Ishikawa (cell line): ENCODE results near the gene PHRF1.
A peak's percentile ranks its signal among the peaks of the same experiment; 100 is the strongest.

ENCODE experiments used
- CEBPB ChIP-seq: IDR thresholded peaks from 2 replicates; pipeline ENCODE4 v1.6.1; 2012
- CREB1 ChIP-seq: IDR thresholded peaks from 2 replicates; pipeline ENCODE4 v1.6.1; 2012; ENCODE audit warnings: low read depth
- EGR1 ChIP-seq: IDR thresholded peaks from 2 replicates; pipeline ENCODE4 v1.6.1; 2012
- EP300 ChIP-seq: IDR thresholded peaks from 2 replicates; pipeline ENCODE4 v1.6.1; 2012; ENCODE audit warnings: borderline replicate concordance
- FOXM1 ChIP-seq: IDR thresholded peaks from 2 replicates; pipeline ENCODE4 v1.6.1; 2012; ENCODE audit warnings: low read depth, borderline replicate concordance
- MAX ChIP-seq: IDR thresholded peaks from 2 replicates; pipeline ENCODE4 v1.6.1; 2012
- NFIC ChIP-seq: IDR thresholded peaks from 2 replicates; pipeline ENCODE4 v1.6.1; 2012
- RAD21 ChIP-seq: IDR thresholded peaks from 2 replicates; pipeline ENCODE4 v1.6.1; 2012; ENCODE audit warnings: low read depth
- REST ChIP-seq: IDR thresholded peaks from 2 replicates; pipeline ENCODE4 v1.6.1; 2012; ENCODE audit warnings: low read depth, mild to moderate bottlenecking
- TAF1 ChIP-seq: IDR thresholded peaks from 2 replicates; pipeline ENCODE4 v1.6.1; 2012; ENCODE audit warnings: low read depth, mild to moderate bottlenecking
- TCF12 ChIP-seq: IDR thresholded peaks from 2 replicates; pipeline ENCODE4 v1.6.1; 2012; ENCODE audit warnings: low read depth
- TEAD4 ChIP-seq: IDR thresholded peaks from 2 replicates; pipeline ENCODE4 v1.6.1; 2012
- USF1 ChIP-seq: IDR thresholded peaks from 2 replicates; pipeline ENCODE4 v1.6.1; 2012
- YY1 ChIP-seq: IDR thresholded peaks from 2 replicates; pipeline ENCODE4 v1.6.1; 2012; ENCODE audit warnings: low read depth
- ZBTB7A ChIP-seq: IDR thresholded peaks from 2 replicates; pipeline ENCODE4 v1.6.1; 2012; ENCODE audit warnings: low read depth

Gene PHRF1

GRCh38 chr11:607020-607780 lies 30.9 kb downstream of the PHRF1 start:
- TF ChIP-seq TEAD4 (no peak), EP300 (0 out of 2 replicates have a peak, but pooled peaks have one; percentile 15)

- TF ChIP-seq CEBPB (no peak), EP300 (no peak), YY1 (no peak), USF1 (no peak), TEAD4 (no peak)
These were observed 31.8 kb downstream of the PHRF1 start for GRCh38 chr11:607971-608659.

GRCh38 chr11:608791-609251 lies 32.6 kb downstream of the PHRF1 start:
- TF ChIP-seq YY1 (no peak), NFIC (no peak), ZBTB7A (no peak), REST (no peak), TEAD4 (no peak), TCF12 (no peak), MAX (no peak), CEBPB (no peak), CREB1 (no peak), EP300 (no peak), USF1 (no peak), FOXM1 (no peak), RAD21 (no peak)

GRCh38 chr11:609341-609811 lies 33.1 kb downstream of the PHRF1 start:
- TF ChIP-seq TCF12, result no peak
- no peak for TF ChIP-seq EP300
- no peak for TF ChIP-seq TAF1
- TF ChIP-seq CEBPB, result no peak

- no peak for TF ChIP-seq USF1
- TF ChIP-seq YY1, result no peak
- TF ChIP-seq RAD21, result no peak
- TF ChIP-seq ZBTB7A, result no peak
- no peak for TF ChIP-seq EP300
- TF ChIP-seq TEAD4, result no peak
- TF ChIP-seq CREB1, result no peak
- no peak for TF ChIP-seq CEBPB
- TF ChIP-seq TCF12, result no peak
- no peak for TF ChIP-seq REST
- TF ChIP-seq MAX, result no peak
- no peak for TF ChIP-seq FOXM1
- TF ChIP-seq EGR1, result no peak
These were observed 34.0 kb downstream of the PHRF1 start for GRCh38 chr11:610146-610801.
